Measurements from ENCODE around the gene NEAT1. TPM values are rescaled to one million over a fixed set of nuclear protein-coding genes. Genes with fewer than 3 reads are reported as not detected.

The NEAT1 gene
- total RNA-seq, 4 donors from 2014 or later: 21.0 to 341 (median 183) TPM

- Histone ChIP-seq H3K27ac (peak overlapping the region; percentile 96 to 99 (median 98)), H3K4me1 (peaks cover 50 to 97% (median 84%) of the 10 kb centered on the region in 3 donors), H3K27me3 (no peaks in the 10 kb centered on the region), H3K4me3 (no peak overlapping the region), H3K36me3 (no peaks in the 10 kb centered on the region), H3K9me3 (no peaks in the 10 kb centered on the region)
- peak; percentile 20 for ATAC-seq
- WGBS, 2 donors (ENCODE audit: low coverage in 1 of 2): 16 to 50% methylated on average over 5 to 10 of the region's 17 CpGs
- TF ChIP-seq, protein P1, sequence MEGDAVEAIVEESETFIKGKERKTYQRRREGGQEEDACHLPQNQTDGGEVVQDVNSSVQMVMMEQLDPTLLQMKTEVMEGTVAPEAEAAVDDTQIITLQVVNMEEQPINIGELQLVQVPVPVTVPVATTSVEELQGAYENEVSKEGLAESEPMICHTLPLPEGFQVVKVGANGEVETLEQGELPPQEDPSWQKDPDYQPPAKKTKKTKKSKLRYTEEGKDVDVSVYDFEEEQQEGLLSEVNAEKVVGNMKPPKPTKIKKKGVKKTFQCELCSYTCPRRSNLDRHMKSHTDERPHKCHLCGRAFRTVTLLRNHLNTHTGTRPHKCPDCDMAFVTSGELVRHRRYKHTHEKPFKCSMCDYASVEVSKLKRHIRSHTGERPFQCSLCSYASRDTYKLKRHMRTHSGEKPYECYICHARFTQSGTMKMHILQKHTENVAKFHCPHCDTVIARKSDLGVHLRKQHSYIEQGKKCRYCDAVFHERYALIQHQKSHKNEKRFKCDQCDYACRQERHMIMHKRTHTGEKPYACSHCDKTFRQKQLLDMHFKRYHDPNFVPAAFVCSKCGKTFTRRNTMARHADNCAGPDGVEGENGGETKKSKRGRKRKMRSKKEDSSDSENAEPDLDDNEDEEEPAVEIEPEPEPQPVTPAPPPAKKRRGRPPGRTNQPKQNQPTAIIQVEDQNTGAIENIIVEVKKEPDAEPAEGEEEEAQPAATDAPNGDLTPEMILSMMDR (IDR thresholded peaks at IDR 0.05): peak in 1 of 4 experiments; percentile 20
- TF ChIP-seq EP300 (IDR thresholded peaks at IDR 0.05) (peak; percentile 75), POLR2AphosphoS5 (IDR thresholded peaks at IDR 0.05) (peak; percentile 82), POLR2A (IDR thresholded peaks at IDR 0.05) (peak in 1 of 2 donors; percentile 17)
Observed at GRCh38 chr11:65491614-65492386, 69.2 kb downstream of the NEAT1 start.

DNA sequence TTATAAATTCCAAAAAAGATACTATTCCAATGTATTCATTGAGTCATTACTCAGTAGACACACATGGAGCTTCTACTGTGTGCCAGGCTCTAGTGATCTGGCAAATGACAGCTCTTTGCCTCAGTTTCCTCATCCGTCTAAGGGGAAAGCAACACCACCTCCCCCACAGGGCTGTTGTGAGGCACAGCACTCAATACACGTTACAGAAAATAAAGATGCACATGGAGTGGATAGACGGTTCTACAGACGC lies 69.7 kb downstream of the NEAT1 start:
- no peak for ATAC-seq
- Histone ChIP-seq H3K9me3 (no peaks in the 10 kb centered on the region), H3K4me1 (peaks cover 47 to 96% (median 80%) of the 10 kb centered on the region in 3 donors), H3K27ac (peak overlapping the region; percentile 96 to 99 (median 98)), H3K27me3 (no peaks in the 10 kb centered on the region), H3K4me3 (no peak overlapping the region), H3K36me3 (no peaks in the 10 kb centered on the region)
- WGBS, 2 donors (ENCODE audit: low coverage in 1 of 2): 7% methylated on average over 3 of the region's 4 CpGs; no CpG with 5 or more reads in 1 of the 2 donors
- TF ChIP-seq, protein P1 (IDR thresholded peaks at IDR 0.05): no peak

- ATAC-seq: peak; percentile 44
- no peaks in the 10 kb centered on the region for H3K36me3 ChIP-seq
- H3K4me3 ChIP-seq: peak overlapping the region in 1 of 2 donors; percentile 21
- H3K4me1 ChIP-seq: peaks cover 47 to 94% (median 79%) of the 10 kb centered on the region in 3 donors
- no peaks in the 10 kb centered on the region for H3K27me3 ChIP-seq
- H3K27ac ChIP-seq: peak overlapping the region; percentile 96 to 99 (median 98)
- H3K9me3 ChIP-seq: no peaks in the 10 kb centered on the region
- 14 to 17% methylated on average over 3 to 4 of the region's 6 CpGs for WGBS, 2 donors (ENCODE audit: low coverage in 1 of 2)
- TF ChIP-seq, protein P1 (IDR thresholded peaks at IDR 0.05): no peak
- TF ChIP-seq POLR2AphosphoS5 (IDR thresholded peaks at IDR 0.05) (peak; percentile 95), POLR2A (IDR thresholded peaks at IDR 0.05) (peak; percentile 27 to 52)
Observed at GRCh38 chr11:65492637-65493366, 70.2 kb downstream of the NEAT1 start.

GRCh38 chr11:65493367-65494176 lies 71.0 kb downstream of the NEAT1 start:
- Histone ChIP-seq H3K36me3 (no peaks in the 10 kb centered on the region), H3K27ac (peak overlapping the region; percentile 96 to 99 (median 98)), H3K27me3 (no peaks in the 10 kb centered on the region), H3K4me1 (peaks cover 40 to 86% (median 71%) of the 10 kb centered on the region in 3 donors), H3K9me3 (no peaks in the 10 kb centered on the region), H3K4me3 (peak overlapping the region in 1 of 2 donors; percentile 11)
- peak; percentile 27 for ATAC-seq
- TF ChIP-seq POLR2A (IDR thresholded peaks at IDR 0.05): peak; percentile 34 to 76
- TF ChIP-seq POLR2AphosphoS5 (IDR thresholded peaks at IDR 0.05): peak; percentile 98
- TF ChIP-seq EP300 (IDR thresholded peaks at IDR 0.05): no peak
- TF ChIP-seq, protein P1 (IDR thresholded peaks at IDR 0.05): no peak
- 10 to 33% methylated on average over 4 to 10 of the region's 12 CpGs for WGBS, 2 donors (ENCODE audit: low coverage in 1 of 2)

Small RNA genes within 50 kb of the gene (small RNA-seq; reads per million reads assigned to genes)
- 0 reads per million in 4 donors for gene RF01684

Other genes starting within 250 kb of the NEAT1 start
- 100 to 1,000 TPM; 100 to 196 (median 156) TPM for gene CAPN1, start 240.9 kb upstream of the NEAT1 start, total RNA-seq
- 10 to 100 TPM in 2 of 4 donors, 1 to 10 TPM in 2; 7.7 to 18.5 (median 13.2) TPM for gene POLA2, start 160.8 kb upstream of the NEAT1 start, total RNA-seq
- gene CDC42EP2, start 107.9 kb upstream of the NEAT1 start, total RNA-seq: 10 to 100 TPM; 26.3 to 63.4 (median 42.8) TPM
- gene DPF2, start 88.9 kb upstream of the NEAT1 start, total RNA-seq: 10 to 100 TPM; 42.5 to 72.7 (median 62.1) TPM
- under 1 TPM in 2 of 4 donors, not detected in 2; 0.27 to 0.67 TPM for gene TIGD3, start 68.0 kb upstream of the NEAT1 start, total RNA-seq
- 10 to 100 TPM in 1 of 4 donors, 1 to 10 TPM in 3; 3.7 to 11.5 (median 7.5) TPM for gene SLC25A45, start 40.2 kb upstream of the NEAT1 start, total RNA-seq
- gene FRMD8, start 36.2 kb upstream of the NEAT1 start, total RNA-seq: 10 to 100 TPM; 19.9 to 31.5 (median 21.3) TPM
- gene MALAT1, start 76.2 kb downstream of the NEAT1 start, total RNA-seq: over 10,000 TPM in 2 of 4 donors, 1,000 to 10,000 TPM in 2; 2,194 to 20,520 (median 8,164) TPM
- 10 to 100 TPM; 70.6 to 97.6 (median 89.2) TPM for gene SCYL1, start 102.3 kb downstream of the NEAT1 start, total RNA-seq
- 100 to 1,000 TPM in 3 of 4 donors, 10 to 100 TPM in 1; 90.6 to 173 (median 139) TPM for gene LTBP3, start 135.6 kb downstream of the NEAT1 start, total RNA-seq
- 10 to 100 TPM; 38.4 to 73.5 (median 43.5) TPM for gene ZNRD2, start 147.7 kb downstream of the NEAT1 start, total RNA-seq
- 10 to 100 TPM; 36.6 to 68.3 (median 55.0) TPM for gene FAM89B, start 149.7 kb downstream of the NEAT1 start, total RNA-seq
- 100 to 1,000 TPM; 172 to 329 (median 202) TPM for gene EHBP1L1, start 153.3 kb downstream of the NEAT1 start, total RNA-seq
- gene KCNK7, start 173.0 kb downstream of the NEAT1 start, total RNA-seq: 1 to 10 TPM in 1 of 4 donors, under 1 TPM in 2, not detected in 1; 0.40 to 1.5 (median 0.93) TPM
- 10 to 100 TPM; 20.5 to 35.3 (median 28.0) TPM for gene MAP3K11, start 191.4 kb downstream of the NEAT1 start, total RNA-seq
- 10 to 100 TPM; 15.9 to 40.1 (median 19.3) TPM for gene PCNX3, start 193.0 kb downstream of the NEAT1 start, total RNA-seq
- 10 to 100 TPM; 32.9 to 45.0 (median 38.3) TPM for gene SIPA1, start 215.3 kb downstream of the NEAT1 start, total RNA-seq
- 10 to 100 TPM; 47.3 to 78.8 (median 63.9) TPM for gene RELA, start 240.1 kb downstream of the NEAT1 start, total RNA-seq

Data from gastroesophageal sphincter (tissue), 4 donors.